Stimulated activated CD4-positive, alpha-beta T cell treated with anti-CD3 and anti-CD28 coated beads, Interleukin-15, amount 100 ng/mL, for 24 hours (primary cell): ENCODE results near the gene HS1BP3.

Source experiments
- DNase-seq: peaks from one replicate; pipeline ENCODE4 v3.0.0-alpha.2; 2020

HS1BP3 gene

DNA sequence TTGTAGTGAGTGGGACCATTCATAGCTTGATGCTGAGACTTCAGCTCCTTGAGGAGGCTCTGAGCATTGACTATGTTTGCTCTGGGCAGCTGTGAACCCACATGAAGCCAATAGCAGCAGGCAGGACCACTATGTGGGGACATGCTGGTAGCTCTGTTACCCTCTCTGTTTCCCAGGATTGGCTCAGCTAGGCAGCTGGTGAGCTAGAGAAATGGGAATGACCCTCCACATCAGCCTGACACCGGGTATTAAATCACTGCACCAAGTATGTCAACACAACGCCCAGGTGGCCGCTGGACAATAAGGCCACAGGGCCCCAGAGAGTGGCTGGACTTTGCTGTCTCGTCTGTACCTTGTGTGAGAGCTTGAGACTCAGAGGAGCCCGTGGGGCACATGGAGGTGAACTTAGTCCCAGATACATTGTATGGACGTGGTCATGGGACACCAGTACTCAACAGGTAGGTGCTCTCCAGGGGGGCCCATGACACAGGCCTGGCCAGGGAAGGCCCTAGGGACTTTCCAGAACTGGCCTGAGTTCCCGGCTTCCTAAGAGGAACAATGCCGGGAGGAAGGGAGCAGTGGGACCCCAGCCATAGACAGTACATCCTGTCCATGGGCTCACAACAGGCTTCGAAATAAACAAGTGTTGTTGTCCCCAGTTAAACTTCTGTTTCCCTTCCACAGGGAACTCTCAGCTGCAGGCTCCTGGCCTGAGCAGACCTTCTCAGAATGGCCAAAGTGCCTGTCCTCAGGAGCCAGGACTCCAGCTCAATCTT lies 35.2 kb downstream of the HS1BP3 start:
- no peak for DNase-seq

DNA sequence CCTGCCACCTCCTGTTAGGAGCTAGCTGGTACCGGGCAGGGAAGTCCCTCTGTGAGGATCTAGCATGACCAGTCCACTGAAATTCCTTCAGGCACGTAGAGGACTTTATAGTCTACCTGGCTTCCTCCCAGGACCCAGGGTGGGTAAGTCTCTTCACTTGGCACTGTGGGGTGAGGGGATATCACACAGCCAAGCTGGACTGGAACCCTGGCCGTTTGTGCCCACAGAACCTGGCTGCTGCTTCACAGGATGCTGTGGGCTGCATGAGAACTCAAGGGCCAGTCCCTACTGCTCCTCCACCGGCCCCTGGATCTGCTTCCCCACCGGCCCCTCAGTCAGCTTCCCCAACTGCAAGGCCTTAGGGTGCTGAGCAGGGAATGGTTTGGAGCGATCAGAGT lies 35.8 kb downstream of the HS1BP3 start:
- DNase-seq = no peak

DNA sequence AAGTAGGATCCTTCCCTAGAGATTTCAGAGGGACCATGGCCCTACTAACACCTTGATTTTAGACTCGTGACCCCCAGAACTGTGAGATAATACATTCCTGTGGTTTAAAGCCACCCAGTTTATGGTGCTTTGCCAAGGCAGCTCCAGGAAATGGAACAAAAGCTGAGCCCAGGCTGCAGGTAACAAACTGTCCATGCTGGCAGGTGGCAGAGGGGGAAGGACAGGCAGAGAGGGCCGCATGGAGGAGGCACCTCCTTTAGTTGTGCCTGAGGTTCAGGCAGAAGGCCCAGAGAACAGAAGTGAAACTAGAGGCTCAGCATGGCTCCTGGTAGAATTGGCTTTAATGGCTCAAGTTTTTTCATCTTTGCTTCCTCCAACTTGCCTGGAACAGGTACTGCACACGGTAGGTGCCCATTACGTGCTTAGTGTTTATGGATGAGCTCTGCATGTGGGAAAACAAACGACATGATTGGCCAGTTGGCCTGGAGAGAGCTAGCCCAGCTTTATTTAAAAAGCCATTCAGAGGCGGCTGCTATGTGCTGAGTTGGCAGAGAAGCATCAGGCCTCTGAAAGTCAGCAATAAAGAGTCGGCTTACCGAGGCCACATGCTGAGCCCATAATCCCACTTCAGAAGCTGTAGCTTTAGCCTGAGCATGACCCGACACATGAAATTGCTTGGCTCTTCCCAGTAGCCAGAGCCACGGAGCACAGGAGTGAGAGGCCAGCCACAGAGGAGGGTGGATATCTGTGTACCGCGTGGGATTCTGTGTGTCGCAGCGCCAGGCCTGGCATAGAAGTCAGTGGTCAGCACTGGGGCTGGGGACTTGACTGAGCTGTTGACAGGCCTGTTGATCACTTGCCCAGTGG lies 36.5 kb downstream of the HS1BP3 start:
- no peak for DNase-seq

DNA sequence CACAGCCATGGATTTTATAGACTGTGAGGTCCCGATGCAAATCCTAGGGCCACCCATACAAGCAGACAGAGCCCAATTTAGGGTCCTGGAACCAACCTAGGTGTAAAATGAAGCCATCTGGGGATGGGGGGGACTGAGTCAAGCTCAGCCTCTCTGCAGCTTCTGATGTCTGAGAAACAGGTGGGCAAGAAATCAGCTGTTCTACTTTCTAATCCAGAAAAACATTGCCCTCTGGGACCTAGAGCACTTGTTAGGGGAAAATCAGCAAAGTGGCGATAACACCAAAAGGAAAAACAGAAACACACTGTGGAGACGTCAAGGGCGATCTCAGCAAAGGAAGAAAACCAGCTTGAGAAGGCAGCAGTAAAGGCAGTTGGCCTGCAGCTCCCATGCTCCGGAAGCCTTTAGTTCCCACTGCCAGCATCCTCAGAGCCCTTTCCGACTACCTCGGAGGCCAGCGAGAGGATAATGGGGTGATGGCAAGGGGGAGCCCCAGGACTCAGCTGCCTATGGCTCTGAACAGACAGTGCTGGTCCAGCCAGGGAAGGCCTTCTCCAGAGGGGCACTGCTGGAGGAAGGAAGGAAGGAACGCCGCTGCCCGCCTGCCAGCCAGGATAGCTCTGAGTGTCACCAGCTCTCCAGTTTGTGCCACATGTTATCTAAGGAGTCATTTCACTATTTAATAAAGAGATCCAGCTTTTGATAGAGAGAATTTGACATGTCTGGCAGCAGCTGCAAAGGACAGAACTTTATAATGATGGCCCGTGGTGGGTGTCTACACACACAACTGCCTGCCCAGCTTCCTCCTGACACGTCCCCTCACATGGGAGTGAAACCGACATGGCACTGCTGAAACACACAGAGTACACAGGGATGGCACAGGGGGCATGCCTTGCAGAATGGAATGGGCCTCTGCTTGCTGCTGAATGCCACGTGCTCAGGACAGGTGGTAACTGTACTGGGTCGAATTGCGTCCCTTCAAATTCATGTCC lies 37.7 kb downstream of the HS1BP3 start:
- DNase-seq = no peak

DNA sequence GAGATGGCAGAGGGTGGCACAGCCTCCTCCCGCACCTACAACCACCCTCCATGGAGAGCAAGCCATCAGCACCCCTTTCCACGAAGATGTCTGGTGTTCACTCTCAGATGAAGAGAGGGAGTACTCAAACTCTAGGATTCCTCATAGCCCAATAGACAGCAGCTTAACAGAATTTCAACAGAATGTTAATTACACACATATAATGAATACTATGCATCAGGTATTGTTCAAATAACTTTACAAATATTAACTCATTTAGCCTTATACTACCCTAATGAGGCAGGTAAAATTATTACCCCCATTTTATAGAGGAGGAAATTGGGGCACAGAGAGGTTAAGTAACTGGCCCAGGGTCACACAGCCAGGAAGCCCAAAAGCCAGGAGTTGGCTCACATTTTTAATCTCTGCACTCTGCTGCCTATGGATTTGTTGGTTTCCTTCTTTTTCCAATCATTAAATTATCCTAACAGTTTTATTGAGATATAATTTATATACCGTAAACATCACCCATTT lies 39.0 kb downstream of the HS1BP3 start:
- DNase-seq = no peak

DNA sequence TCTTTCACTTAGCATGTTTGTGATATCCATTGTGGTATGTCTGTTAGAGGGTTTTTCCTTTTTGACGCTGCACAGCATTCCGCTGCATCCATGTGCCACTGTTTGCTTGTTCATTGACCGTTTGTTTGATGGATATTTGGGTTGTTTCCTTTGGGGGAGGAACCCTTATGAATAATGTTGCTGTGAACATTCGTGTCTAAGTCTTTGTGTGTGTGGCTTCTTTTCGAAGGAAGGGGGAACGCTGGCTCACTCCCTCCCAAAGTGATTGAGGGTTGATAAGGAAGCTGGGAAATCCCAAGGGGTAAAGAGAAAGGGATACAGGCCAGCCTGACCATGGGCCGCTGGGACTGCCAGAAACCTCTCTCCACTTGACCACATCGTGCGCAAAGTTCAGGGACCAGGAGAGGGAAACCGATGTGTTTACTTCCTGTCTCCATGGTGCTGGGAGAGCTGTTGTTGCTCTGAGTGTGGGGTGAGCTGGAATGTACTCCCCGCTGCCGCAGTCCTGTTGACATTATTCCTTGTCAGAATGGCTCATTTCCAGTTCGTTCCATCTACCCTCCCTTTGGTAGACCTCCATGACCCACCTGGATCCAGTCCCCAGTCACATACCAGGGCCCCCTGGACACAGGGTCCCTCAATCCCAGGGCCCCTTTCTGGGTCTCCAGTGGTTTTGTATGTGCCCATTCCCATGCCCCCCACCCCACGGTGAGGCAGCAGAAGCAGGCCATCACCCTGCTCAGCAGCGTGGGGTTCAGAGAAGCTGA lies 39.6 kb downstream of the HS1BP3 start:
- no peak for DNase-seq

DNA sequence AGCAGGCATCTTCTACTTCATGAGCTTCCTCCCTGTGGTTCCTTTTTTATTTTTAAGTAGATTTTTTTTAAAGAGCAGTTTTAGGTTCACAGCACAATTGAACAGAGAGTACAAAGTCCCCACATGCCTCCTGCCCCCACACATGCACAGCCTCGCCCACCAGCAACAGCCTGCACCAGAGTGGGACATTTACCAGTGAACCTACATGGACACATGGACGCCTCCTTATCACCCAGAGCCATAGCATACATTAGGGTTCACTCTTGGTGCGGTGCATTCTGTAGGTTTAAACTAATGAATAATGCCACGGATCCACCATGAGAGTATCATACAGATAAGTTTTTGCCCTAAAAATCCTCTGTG lies 40.9 kb downstream of the HS1BP3 start:
- no peak for DNase-seq

DNA sequence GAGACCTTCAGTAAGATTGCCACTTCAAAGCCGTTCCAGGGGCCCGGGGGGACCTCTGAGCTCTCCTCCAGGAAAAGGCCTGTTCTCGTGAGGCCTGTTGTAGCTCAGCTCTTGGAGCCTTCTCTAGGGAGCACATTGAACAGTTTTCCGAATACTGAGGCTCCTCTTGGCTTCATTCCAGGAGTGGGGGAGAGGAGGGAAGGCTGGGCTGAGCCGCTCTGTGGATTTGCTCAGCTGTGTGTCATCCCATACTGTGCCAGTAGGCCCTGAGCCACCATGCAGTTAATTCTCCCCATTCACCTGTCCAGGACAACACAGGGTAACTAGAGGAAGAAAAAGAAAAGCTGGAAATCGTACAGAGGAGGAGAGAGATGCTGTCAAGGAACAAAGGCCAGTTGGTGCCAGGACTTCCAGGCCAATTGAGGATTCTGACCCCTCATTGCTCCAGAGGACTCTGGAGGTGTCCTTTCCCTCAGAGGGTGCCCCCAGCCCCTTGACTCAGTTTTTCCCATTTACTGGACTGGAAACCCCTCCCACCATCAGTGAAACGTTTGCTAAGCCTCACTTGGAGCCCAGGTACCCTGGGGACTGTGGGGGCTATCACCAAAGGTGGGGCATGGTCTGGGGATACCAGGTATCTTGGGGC lies 41.4 kb downstream of the HS1BP3 start:
- no peak for DNase-seq

DNA sequence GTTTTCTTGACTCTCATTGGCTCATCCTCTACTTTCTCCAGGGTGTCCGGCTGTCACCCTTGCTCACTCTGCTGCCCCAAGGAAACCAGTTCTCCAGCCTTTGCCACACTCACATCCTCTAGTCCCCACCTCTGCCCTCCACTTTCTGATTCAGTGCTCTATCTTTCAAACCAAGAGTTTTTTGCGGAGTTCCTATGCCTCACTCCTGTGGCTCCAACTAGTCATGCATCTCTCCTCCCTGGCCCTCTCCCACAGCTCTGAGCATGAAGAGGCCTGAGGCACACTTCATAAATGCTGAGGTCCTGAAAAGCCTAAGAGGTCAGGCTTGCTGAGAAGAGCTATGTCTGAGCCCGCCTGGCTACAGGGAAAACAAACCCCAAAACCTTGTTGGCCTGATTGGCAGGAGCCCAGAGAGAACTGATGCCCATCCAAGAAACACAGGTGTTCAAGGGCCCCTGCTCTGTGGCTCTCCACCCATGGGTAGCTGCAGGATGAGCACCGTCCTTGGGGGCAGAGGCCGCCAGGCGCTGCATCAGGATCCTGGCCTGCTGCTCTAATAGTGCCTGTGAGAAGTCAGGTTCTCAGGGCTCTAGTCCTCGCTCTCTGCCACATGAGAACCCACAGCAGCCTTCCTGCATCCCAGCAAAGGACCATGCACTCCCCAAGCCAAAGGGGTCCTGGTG lies 42.1 kb downstream of the HS1BP3 start:
- DNase-seq = no peak

DNA sequence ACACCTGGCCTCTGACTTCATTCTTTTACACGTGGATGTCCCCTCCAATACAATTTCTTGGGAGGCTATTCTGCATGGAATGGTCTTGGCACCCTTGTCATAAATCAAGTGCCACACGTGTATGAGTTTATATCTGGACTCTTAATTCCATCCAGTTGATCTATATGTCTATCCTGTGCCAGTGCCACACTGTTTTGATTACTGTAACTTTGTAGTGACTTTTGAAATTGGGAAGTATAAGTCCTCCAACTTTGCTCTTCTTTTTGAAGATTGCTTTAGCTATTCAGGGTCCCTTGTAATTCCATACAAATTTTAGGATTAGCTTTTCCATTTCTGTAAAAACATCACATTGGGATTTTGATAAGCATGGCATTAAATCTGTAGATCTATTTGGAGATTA lies 43.5 kb downstream of the HS1BP3 start:
- no peak for DNase-seq

DNA sequence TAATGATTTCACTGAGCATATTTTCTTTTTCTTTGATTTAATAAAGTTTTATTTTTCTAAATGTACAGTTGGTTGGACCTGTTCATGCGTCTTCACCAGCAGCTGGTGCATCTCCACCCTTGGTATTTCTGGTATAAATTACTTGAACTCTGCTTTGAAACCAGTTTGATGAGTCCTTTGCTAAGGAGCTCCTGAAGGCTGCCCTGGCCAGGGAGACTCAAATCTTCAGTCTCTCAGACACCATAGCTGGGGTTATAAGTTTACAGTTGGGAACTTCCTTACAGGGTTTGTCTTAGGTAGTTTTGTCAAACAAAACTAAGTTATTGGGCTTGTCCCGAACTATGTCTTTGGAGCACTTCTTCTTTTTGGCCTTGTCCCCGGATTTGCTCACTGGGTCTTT lies 44.7 kb downstream of the HS1BP3 start:
- DNase-seq = no peak

DNA sequence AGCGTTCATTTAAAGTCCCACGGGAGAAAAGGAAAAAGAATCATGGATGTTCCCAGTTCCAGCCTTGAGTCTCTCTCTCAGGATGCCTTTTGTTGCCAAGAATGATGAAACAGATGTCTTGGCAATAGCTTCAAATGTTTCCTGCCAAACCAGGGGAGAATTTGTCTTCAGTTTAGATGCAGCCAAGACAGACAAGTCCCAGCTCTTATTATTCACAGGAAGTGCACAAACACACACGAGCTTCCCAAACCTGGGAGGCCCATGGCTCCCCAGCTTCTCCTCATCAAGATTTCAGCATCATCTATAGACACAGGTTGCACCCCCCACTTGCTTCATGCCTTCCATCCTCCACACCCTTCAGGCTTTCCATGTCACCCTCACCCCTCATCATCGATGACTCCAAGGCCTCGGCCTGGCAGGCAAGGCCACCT lies 45.9 kb downstream of the HS1BP3 start:
- DNase-seq = no peak

DNA sequence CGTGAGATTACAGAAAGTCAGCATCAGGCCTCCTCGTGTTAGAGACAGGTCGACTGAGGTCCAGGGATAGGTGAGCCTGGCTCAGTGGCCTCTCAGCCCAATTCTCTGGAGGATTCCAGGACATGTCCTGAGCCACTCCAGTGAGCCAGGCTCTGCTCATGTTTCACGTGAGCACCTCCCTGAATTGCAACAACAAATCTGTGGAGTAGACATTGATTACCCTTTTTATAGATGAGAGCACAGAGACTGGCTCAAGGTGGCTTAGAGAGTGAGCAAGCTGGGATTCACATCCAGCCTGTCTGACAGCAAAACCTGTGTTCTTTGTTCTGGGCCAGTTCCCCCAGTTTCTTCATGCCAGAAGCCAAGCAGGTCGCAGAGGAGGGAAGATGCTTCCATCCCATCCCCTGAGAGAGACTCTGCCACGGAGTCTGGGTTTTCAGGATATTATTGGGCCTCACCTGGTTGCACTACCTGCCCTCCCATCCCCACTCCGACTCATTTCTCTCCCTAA lies 46.4 kb downstream of the HS1BP3 start:
- DNase-seq = no peak

DNA sequence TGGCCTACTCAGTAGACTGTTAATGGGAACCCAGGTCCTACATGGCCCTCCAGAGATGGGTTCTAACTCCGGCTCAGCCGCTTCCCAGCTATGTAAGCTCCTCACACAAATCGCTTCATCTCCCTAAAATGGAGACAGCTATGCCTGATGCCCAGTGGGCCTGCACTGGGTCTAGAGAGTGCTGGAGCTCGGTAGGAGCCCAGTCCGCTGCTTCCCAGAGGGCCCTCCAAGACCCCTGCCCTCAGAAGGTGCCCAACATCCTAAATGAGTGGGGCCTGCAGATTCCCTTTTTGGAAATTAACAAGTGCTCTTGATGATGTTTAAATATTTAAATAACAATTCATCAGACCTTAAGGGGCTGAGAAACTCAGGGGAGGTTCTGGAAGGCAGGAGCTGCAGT lies 47.1 kb downstream of the HS1BP3 start:
- no peak for DNase-seq

DNA sequence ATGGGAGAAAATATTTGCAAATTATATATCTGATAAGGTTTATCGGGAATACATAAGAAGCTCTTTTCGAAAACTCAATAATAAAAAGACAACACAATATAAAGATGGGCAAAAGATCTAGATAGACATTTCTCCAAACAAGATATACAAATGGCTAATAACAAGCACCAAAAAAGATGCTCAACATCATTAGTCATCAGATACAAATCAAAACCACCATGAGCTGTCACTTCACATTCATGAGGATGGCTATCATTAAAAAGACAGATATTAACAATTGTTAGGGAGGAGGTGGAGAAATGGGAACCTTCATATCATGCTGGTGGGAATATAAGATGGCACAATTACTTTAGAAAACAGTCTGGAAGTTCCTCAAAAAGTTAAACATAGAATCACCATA lies 48.1 kb downstream of the HS1BP3 start:
- DNase-seq = no peak

DNA sequence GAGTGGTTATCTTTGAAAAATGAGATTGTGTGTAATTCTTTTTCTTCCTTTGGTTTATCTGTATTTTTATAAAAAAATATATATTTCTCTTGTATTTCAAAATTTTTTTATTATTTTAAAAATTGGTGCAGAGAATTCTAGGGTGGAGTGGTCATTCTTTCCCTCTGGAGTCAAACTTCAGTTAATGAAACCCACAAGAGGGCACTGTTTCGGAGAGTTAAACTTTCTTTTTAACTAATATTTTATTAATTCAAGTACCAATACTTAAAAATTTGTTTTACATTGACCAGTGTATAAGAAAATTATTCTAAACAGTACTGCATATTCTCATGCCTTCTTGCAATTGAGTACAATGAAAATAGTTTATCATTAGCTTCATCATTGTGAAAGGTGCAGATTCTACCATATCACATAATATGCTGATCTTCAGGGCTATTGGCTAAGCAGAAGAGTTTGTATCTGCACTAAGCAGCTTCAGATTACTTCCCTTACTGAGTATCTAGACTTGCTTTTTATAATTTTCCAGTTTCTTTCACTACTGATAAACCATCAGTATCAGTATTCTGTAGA lies 50.1 kb downstream of the HS1BP3 start:
- DNase-seq = no peak

DNA sequence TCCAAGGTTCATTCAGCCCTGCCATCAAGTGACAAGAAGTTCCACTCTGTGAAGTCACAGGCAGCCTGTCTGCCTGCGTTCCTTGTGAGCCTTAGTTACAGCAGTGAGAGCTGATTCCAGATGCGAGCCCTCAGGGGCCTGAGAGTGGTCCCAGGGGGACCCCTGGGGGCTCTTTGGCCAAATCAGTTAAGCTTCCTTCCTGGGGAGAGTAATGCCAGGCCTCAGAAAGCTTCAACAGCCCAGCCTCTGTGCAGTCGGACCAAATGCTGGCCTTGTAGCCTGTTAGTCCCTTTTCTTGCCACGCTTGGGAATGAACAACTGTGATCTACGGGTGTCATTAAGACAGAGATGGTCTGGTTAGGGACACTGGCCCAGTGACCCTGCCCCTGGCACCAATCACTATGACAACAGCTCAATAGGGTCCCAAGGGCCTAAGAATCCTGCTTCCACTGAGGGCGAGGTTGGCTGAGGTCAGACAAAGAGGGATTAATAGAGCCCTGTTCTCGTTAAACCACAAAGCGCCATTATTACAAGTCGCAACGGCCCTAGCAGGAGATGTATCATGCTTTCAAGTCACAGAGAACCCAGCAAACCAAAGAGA lies 50.9 kb downstream of the HS1BP3 start:
- no peak for DNase-seq

DNA sequence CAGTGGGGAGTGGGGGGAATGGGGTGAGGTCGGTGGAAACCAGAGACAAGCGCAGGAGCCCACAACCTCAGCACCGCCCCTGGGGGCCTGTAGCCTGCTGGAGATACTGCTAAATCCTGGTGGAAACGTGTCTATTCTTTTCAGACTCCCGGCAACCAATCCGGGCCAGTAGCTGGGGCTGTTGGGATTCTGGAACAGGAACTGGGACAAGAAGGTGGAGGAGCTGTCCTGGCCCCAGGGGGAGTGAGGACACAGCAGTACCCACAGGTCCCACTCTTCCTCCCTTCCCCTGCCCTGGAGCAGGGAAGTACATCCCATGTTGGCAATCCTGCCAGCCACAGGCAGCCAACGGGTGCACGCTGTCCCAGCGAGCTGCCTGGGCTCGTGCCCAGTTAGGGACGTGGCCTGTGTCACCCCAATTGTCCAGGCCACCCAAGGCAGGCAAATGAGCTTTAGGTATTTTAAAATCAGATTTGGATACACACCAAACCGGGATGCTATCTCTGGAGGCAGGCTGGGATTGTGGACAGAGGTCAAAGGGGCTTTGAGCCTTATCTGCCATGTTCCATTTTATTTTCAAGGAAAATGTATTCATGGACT lies 51.8 kb downstream of the HS1BP3 start:
- no peak for DNase-seq

DNA sequence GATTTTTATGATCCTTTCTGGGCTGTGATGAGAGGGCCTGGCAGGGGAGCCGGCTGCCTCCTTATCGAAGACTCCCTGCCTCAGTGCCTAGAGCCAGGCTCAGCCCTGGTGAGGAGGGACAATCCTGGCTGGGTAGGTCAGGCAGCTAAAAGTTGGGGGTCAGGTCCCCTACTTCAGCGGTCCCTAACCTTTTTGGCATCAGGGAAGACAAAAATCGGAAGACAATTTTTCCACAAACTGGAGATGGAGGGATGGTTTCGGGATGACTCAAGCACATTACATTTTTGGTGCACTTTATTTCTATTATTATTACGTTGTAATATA lies 53.1 kb downstream of the HS1BP3 start:
- no peak for DNase-seq
